Epithelial cell of esophagus (primary cell): Measurements from ENCODE around the gene TRIP13.
A peak's percentile ranks its signal among the peaks of the same experiment; 100 is the strongest.

ENCODE experiments used
- DNase-seq: peaks from one replicate; pipeline ENCODE4 v3.0.0; 2010; ENCODE audit warnings: low read depth
- H3K4me3 ChIP-seq: 2 replicates; pipeline ENCODE4 v1.5.1; 2011; ENCODE audit warnings: mild to moderate bottlenecking, low read length, control low read depth
- TF ChIP-seq, protein P1 (sequence below): IDR thresholded peaks from 2 replicates; pipeline ENCODE4 v1.5.1; 2011; ENCODE audit warnings: low read depth, mild to moderate bottlenecking, low read length, control low read depth, inconsistent platforms; ENCODE audit not compliant: insufficient read depth; ENCODE audit errors: missing control alignments

TRIP13 gene

DNA sequence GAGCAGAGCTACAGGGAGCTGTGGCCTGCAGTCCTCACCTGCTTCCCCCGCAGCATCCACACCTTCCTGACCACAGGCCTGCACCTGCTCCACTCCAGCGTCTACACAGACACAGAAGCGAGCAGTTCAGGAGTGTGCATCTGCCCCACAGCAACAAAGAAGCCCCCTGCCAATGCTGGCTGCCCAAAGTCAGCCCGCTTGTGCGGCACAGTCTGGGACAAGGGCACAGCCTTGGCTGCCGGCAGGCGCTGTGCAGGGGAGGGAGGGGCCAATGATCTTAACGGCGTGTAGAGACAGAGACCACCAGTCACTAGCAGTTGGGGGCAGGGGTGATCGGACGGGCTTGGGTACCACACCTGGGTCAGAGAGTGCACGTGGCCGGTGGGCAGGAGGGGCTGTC is 6.6 kb upstream of the TRIP13 start:
- no peak overlapping the region for H3K4me3 ChIP-seq
- DNase-seq, result no peak
- TF ChIP-seq, protein P1, sequence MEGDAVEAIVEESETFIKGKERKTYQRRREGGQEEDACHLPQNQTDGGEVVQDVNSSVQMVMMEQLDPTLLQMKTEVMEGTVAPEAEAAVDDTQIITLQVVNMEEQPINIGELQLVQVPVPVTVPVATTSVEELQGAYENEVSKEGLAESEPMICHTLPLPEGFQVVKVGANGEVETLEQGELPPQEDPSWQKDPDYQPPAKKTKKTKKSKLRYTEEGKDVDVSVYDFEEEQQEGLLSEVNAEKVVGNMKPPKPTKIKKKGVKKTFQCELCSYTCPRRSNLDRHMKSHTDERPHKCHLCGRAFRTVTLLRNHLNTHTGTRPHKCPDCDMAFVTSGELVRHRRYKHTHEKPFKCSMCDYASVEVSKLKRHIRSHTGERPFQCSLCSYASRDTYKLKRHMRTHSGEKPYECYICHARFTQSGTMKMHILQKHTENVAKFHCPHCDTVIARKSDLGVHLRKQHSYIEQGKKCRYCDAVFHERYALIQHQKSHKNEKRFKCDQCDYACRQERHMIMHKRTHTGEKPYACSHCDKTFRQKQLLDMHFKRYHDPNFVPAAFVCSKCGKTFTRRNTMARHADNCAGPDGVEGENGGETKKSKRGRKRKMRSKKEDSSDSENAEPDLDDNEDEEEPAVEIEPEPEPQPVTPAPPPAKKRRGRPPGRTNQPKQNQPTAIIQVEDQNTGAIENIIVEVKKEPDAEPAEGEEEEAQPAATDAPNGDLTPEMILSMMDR, result no peak

DNA sequence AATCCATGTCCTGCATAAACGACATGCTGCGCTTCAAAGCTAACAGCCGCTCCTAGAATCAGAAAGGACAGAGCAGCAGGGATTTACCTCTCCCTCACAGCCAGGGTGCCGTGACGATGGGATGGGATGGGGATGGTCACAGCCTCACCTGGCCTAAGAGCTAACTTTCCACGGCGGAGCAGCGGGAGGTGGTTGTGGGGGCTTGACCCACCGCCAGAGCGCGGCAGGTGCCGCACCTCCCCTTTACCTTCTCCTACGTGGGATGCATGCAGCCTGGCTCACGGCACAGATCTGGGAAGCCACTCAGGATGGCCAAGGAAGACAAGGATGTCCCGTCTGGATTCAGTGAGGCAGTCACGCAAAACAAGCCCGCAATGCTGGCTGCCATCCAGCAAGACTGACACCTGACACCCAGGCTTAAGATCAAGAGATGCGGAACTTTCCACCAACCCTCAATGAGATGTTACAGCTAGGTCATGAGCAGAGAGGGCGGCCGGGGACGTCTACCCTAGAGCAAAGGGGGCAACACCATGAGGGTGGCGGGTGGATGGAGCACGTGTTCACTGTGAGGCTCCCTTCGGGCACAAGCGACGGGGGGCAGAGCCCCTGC is 5.9 kb upstream of the TRIP13 start:
- H3K4me3 ChIP-seq, result no peak overlapping the region
- no peak for DNase-seq
- TF ChIP-seq, protein P1, result no peak

DNA sequence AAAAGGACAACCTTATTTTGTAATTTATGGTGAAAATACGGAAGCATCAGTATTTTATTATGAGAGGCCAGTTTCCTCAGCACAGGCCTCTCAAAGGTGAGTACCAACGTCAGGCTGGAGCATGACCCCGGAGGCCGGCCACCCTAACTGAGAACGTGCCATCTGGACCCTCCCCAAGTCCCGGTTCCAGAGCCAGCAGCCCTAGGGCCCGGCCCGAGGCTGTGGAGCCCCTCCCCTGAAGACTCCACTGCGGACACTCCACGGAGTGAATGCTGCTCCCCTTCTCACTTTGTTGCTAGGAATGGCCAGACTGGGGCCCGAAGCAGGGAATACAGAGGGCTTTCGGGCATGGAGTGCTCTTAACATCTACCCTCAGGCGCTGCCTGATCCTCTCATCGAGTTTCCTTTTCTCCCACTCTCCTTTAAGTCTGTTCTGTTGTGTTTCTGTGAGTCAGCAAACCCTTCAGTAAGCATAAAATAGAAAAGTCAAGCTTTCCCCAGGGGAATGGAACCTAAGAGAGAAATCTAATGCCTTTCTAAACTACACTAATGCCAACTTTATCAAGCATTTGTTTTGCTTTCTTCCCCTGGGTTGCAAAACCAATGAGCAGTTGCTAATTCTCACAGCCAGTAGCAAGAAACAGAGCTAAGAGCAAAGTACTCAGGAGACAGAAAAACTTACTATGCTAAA is 4.6 kb upstream of the TRIP13 start:
- TF ChIP-seq, protein P1, result no peak

DNA sequence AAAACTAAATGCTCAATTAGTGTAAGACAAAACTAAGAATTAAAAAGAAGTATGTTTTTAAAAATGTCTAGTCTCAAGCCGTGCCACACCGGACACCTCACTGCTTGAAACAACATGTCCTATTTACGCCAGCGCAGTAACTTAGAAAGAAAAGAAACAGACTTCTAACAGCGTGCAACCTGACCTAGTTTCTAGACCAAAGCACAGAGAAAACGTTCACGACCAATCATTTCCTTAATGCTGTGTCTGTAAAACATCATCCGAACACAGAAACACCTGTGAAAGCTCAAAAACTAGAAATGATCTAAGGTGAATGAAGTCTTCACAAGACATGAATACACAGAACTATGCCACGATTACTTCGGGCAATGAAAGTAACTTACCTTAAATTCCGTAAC is 4.0 kb upstream of the TRIP13 start:
- TF ChIP-seq, protein P1, result no peak
- H3K4me3 ChIP-seq, result no peak overlapping the region
- DNase-seq, result no peak

More for the DNA sequence above, 4.6 kb upstream of the TRIP13 start:
- no peak for DNase-seq
- no peak overlapping the region for H3K4me3 ChIP-seq

DNA sequence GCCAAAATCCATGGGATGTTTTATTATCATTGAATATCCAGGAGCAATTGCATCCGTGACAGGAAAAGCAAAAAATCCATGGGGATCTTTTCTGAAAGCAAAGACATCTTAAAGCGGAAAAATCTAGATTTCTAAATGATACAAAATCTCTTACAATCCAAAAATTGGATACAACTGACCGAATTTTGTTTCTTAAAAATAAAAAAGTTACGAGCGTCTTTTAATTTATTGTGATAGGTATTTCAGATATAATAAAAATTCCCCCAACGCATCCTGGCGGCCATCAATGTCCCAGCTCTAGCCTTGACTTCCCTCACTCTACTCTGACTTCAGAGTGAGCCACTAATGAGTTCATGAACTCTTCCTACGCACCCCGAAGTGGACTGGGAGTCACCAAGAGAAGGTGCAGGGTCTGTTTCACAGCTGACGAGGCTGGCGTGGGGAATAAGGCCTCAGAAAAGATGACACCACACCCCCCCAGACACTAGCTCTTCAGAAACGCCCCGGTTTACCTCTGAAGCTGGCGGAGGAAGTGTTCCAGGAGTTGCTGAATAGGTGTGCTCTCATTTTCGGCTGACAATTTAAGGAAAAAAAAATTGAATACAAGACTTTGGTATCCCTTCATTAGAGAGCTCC is 3.5 kb upstream of the TRIP13 start:
- no peak for DNase-seq
- TF ChIP-seq, protein P1, result no peak
- no peak overlapping the region for H3K4me3 ChIP-seq

DNA sequence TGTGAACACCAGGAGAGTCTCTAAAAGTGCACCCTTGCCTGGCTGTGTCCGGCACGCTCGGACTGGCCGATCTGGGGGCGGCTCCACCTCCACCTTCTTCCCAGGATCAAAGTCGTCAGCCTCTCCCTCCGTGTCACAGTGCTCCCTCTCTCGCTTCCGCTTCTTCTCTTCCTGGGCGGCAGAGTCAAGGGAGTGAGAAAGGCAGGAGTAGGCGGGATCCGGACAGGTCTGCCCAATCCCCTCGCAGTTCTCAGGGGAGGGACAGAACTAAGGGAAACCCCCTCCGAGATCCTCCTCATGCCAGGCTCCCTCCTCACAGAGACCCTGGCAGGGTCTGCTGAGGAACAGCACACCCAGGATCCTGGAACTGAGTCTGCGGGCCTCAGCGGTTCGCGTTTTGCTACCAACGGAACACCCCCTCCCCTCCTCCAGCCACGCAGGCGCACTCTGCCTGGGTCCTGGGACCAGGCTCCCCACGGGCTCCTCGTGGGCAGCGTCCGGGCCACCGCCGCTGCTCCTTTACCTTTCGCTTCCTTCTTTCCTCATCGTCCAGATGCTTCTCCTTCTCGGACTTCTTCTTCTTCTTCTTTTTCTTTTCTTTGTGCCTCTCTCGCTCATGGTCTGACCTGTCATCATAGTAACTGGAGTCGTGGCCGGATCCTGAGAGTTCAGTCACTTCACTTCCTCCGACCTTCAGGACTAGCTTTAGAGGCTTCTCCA is 1.4 kb upstream of the TRIP13 start:
- peak overlapping the region; percentile 98 for H3K4me3 ChIP-seq
- peak; percentile 55 for DNase-seq
- TF ChIP-seq, protein P1, result no peak
